Activated CD8-positive, alpha-beta memory T cell treated with anti-CD3 and anti-CD28 coated beads for 36 hours (primary cell): ENCODE results near the gene COMTD1. TPM values are rescaled to one million over a fixed set of nuclear protein-coding genes. Genes with fewer than 3 reads are reported as not detected.

Experiments
- CTCF ChIA-PET: fragments of 350-600 bp; sonication (Branson Sonifier 250); formaldehyde crosslinking; loops from one replicate; lab custom pipeline; 2021; ENCODE audit warnings: antibody characterized with exemption; lab: Charles Lee
- POLR2A ChIA-PET: fragments of 350-600 bp; sonication (Branson Sonifier 250); formaldehyde crosslinking; loops from one replicate; lab custom pipeline; 2021; ENCODE audit warnings: antibody characterized with exemption; lab: Charles Lee
- total RNA-seq, 2 experiments: library from RNA; stranded (reverse); gene quantifications; one replicate each; pipeline ENCODE4 v1.2.3, GENCODE V29; 2021

The COMTD1 gene
- total RNA-seq, 2 experiments from 2014 or later: 46.4 to 52.6 TPM

DNA sequence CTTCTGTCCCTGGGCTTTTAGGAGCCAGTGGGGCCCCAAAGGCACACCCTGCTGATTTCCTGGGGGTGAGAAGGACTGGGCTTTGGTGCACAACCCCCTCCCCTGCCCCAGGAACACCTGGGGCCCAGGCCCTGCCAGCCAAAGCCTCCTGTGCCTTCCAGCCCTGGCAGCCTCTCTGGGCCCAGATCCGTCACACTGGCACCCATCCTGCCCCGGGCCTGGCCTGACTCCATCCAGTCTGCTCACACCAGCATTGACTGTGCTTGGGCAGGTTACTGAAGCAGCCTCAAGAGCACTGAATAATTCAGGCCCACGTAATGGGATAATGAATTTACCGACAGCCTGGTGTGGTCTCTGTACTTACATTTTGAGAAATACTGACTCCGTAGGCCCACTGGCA is 12.0 kb upstream of the COMTD1 start:
- POLR2A ChIA-PET: no interaction called here
- CTCF ChIA-PET: interaction anchor here (1.0 kb wide), 1 partner anchor 12 kb away, joined by 3 read pairs; the partner anchor contains the start of gene COMTD1

DNA sequence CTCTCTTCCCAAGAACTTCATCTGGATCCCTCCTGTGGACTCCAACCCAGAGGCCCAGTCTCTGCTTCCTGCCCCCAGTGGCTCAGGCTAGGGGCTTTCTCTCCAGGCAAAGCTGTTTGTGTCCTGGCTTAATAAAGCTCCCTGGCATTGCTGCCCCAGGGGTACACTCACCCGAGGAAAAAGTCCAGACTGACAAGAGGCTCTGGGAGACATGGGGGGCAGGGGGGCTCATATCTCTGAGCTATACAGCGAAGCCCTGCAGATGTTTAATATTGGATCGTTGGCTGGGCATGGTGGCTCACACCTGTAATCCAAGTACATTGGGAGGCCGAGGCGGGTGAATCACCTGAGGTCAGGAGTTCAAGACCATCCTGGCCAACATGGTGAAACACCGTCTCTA is 10.7 kb upstream of the COMTD1 start:
- POLR2A ChIA-PET: no interaction called here
- CTCF ChIA-PET: interaction anchor here (0.7 kb wide), 1 partner anchor 9 kb away, joined by 3 read pairs; no protein-coding TSS in a partner anchor

DNA sequence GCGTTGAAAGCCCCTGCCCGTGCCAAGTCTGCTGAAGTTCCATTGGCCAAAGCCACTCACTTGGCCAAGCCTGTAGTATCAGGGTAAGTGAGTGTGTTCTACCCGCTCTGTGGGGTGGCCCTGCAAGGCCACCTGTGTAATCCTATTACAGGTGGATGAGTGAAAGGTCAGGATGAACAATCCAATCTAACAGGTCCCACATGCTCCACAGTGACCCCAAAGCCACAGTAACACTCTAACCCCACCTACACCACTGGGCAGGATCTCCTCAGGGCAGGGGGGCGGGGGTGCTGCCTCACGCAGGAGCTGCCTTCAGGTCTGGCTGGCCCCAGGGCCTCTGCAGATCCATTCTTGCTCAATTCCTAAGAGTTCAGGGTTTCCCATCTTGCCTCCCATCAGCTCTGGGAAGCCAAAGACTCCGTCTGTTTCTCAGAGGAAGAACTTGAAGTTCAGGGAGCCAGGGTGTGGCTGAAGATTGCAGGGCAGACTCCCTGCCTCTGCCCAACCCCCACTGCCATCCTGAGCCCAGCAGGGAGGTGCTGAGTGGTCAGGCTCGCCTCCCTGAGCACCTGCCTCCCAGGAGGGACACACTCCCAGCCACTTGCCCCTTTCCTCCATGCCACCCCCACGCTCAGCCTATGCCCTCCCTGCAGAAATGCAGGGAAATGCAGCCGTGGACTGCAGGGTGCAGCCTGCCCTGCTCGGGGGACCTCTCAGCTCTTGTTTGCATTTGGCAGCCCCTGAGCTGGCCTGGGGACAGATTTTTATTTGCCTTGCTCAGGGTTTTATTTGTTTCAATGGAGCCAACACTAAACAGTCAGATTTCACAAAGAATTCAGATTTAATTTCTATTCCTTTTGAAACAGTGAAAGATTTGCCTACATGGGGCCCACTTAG is 9.8 kb upstream of the COMTD1 start:
- ChIA-PET CTCF (no interaction called here), POLR2A (no interaction called here)

DNA sequence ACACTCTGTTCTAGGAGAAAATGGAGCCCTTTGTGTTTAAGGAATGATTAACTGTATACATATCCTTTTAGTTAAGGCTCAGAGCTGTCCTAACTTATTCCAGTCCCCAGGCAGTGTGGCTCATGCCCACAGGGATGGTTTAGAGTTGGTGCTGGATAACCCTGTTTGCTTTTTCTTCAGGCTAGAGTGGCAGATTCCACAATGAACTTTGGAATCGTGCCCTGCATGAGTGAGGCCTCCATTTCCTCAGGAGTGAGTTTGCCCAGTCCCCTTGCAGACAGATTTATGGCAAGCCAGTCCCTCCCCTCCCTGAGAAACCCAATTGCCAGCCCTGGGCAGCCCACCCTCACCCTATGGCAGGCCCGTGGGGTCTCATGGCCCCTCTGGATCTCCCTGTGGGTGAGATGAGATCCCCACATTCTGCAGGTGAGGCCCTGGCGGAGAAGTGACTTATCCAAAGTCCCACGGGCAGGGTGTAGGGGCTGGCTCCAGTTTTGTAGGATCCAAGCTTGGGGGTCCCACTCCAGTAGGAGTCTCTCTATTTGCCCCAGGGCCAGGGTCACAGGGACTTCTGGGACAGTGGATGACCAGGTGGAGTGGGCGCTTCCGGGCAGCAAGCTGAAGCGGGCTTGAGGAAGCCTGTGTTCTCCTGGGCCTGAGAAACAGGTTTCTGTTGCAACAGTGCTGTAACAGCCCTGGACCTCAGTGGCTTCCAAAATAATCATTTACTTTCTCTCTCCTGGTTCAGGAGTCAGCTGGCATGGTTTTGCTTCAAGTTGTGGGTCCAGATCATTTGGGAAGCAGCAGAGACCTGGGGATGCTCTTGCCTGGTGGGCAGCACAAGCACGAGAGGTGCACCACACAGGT is 9.0 kb upstream of the COMTD1 start:
- ChIA-PET POLR2A (no interaction called here), CTCF (no interaction called here)

DNA sequence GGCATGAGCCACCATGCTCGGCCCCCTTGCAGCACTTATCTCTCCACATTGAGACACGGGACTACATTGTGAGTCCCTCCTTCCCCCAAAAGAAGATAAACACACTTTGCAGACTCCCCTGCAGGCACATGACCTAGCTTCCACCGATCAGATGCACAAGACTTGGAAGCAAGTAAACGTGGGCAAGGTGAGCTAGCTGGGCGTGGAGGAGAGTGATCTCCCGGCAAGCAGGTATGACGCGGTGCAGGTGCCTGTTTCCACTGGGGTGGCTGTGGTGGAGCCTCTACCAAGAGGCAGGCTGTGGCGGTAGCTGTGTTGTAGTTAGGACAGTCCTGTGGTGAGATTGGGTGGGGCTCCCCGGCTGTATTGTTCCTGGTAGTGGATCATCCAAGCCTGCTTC is 7.7 kb upstream of the COMTD1 start:
- POLR2A ChIA-PET: no interaction called here

DNA sequence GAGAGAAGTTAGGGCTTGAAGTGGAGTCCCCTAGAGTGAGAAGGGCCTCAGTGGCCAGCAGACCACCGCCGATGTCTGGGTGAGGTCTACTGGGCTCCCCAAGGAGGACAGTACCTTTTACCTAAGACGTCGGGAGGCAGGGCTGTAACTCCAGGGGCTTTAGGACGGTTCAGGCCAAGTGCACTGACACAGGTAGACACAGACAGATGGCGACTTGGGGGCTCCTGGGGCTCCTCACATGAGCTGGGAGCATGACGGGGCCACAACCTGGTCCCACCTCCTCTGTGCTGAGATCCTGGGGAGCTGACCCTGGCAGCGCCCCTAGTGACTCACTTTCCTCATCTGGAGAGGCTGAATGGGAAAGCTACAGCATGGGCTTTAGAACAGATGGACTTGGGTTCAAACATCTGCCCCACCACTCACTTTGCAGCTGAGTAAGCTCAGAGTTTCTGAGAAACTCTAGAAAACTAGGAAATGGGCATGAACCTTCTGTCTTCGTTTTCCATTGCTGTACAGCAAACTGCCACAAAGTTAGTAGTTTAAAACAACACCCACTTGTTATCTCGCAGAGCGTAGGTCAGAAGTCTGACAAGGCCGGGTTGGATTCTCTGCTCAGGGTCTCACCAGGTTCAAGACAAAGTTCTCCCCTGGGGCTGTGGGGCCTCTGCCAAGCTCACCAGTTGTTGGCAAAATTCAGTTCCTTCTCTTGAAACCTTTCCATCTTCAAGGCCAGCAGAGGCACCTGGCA is 4.7 kb upstream of the COMTD1 start:
- CTCF ChIA-PET: no interaction called here
- POLR2A ChIA-PET: no interaction called here

More for the DNA sequence above, 7.7 kb upstream of the COMTD1 start:
- CTCF ChIA-PET: interaction anchor here (0.6 kb wide), 1 partner anchor 226 kb away, joined by 5 read pairs; no protein-coding TSS in a partner anchor

DNA sequence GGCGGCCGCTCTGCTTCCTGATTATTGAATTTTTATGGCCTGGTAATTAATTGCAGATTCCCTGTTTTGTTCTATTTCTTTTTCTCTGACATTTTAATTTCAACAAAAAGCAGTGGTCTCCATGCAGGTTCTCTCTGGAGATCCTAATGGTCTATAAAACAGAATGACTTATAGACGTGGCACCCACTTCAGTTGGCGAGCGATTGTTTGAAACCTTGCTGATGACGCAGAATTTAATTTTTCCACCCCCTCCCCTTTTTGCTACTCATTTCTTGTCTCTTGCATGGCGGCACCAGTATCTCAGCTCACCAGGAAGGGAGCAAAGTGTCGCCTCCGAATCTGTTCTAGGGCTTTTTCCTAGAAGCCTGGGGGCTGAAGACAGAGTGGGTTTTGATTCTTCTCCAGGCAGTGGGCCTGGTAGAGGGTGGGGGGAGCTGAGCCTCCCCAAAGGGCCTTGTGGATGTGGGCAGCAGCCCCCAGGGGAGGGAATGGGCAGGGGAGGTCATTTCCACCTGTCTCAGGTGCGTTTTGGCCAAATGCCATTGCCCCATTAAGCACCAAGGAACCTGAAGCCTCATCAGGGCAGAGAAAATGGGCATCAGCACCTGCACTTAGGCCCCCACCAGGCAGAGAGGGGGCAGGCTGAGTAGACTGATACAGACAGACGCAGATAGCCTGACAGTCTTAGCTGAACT is 3.5 kb upstream of the COMTD1 start:
- CTCF ChIA-PET: no interaction called here
- POLR2A ChIA-PET: no interaction called here

DNA sequence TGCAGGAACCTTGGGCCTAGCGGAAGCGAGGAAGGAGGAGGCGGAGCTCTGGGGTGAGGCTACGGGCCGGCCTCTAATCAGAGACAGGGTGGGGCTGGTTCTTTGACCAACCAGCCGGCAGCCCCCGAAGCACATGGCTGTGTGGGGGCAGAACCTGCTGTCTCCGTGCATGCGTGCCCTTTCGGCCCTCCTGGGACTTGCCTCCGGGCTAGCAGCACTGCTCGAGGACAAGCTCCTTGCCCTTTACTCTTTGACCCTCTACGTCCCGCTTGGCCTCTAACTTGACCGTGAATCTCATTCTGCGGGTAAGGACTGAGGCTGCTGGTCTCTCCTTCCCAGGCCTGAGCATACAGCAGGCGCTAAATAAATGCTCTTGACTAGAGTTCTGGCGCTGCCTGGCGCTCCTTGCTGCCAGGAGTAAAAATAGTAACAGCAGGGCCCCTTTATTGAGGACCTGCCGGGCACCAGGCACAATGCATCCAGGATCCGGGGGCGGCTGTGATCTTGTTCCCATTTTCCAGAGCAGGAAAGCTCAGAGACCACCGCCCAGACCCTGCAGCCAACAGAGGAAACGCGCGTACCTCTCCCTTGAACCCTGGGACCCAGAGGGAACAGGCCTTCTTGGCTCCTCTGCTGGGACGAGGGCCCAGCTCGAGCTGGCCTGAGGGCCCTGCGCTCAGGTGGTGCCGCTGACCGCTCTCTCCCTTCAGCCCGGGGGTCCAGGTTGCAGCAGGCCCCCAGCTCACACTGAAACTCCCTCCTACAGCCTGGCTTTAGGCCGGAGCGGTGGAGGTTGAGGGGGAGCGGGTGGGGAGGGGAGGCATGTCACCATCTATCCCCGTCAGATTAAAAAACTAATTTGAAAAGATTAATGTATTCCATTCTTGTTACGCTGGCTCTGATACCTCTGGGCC is 2.7 kb upstream of the COMTD1 start:
- ChIA-PET CTCF (interaction anchor here (0.6 to 1.0 kb wide), 2 partner anchors 50 to 121 kb away, joined by 3 to 4 read pairs; no protein-coding TSS in a partner anchor), POLR2A (no interaction called here)

DNA sequence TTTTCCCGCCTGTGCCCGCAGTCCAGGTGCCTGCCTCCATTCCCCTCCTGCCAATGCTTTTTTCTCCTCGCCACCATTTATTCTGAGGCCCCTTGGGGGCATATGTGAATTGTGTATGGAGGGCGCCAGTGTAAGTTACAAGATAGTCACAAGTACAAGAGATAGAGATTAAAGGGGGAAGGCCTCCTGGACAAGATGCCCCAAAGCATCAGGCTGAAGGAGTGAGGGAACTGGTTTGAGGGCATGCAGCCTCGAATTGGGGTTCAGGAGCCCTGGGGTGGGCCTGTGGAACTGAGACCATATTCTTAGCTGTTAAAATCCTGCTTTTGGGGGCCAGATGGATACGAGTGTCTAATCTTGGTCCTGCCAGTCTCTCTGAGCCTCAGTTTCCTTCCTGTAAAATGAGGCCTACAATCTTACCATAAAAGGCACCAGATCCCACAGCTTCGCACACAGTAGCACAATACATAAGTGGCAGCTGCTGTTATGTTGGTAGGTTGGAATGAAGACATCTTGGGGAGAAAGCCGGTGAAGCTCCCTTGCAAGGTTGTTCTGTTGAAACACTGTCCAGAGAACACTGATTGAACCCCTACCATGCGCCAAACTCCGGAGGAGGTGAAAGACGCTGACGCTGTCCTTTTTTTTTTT is 545 bp upstream of the COMTD1 start:
- ChIA-PET CTCF (interaction anchor here (0.7 to 6.2 kb wide), 14 partner anchors 11 to 1038 kb away, joined by 3 to 35 read pairs (median 4); partner anchors contain the start of genes SAMD8 and VDAC2), POLR2A (interaction anchor here (1.0 to 4.5 kb wide), 2 partner anchors 26 to 49 kb away, joined by 17 to 39 read pairs; partner anchors contain the start of gene VDAC2)

DNA sequence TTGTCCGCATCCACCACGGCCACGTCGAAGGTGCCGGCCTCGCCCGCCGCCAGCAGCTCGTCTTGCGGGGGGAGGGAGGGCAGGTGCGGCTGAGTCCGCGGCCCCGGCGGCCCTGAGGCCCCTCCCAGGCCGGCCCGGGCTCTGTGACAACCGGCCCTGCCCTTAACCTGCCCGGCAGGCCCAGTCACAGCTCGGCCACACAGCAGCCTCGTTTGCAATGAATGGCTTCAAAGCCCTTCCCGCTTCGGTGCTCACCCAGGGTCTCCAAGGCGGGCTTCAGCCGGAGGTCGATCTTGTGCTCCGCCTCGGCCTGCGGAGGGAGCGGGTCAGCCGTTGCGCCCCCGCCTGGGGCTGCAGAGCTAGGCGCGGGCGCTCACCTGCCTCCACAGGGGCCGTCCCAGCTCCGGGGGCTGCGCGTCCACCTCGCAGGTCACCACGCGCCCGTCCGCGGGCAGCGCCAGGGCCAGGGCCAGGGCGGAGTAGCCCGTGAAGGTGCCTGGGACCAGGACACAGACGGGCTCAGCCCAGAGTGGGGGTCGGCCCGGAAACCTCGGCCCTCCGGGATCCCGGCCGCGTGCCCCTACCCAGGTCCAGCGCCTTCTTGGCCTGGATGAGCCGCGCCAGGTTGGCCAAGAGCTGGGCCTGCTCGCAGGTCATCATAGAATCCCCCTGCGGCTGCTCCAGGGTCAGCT is 928 bp downstream of the COMTD1 start:
- CTCF ChIA-PET: interaction anchor here (0.8 to 6.2 kb wide), 7 partner anchors 18 to 314 kb away, joined by 3 to 35 read pairs (median 4); partner anchors contain the start of genes SAMD8 and VDAC2
- POLR2A ChIA-PET: interaction anchor here (0.5 to 4.5 kb wide), 4 partner anchors 12 to 123 kb away, joined by 3 to 39 read pairs (median 6); partner anchors contain the start of genes SAMD8 and VDAC2

DNA sequence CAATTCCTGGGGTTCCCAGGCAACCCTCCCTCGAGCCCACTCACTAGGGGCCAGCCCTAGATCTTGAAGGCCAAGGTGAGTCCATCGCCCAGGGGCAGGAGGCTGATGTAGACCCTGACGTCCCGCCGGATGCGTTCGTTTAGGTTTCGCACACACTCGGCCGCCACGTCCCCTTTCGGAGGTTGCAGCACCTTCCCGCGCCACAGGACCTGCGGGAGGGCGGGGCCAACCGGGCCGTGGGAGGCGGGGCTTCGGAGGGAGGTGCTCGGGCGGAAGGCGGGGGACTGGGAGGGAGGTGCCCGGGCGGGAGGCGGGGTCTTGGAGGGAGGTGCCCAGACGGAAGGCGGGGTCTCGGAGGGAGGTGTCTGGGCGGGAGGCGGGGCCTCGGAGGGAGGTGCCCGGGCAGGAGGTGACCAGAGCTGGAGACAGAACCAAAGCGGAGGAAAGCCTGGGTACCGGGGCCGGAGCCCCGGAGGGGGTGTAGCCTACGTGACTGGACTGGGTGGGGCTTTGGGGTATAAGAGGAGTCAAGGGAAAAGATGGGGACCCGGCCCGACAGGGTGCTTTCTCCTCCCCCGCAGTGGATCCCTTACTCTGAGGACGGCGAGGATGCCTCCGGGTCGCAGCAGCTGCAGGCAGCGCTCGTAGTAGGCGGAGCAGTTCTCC is 1.6 kb downstream of the COMTD1 start:
- ChIA-PET CTCF (interaction anchor here (0.8 to 6.2 kb wide), 6 partner anchors 23 to 313 kb away, joined by 3 to 35 read pairs (median 7); partner anchors contain the start of genes SAMD8 and VDAC2), POLR2A (interaction anchor here (0.5 to 4.5 kb wide), 4 partner anchors 12 to 123 kb away, joined by 3 to 39 read pairs (median 6); partner anchors contain the start of genes SAMD8 and VDAC2)

DNA sequence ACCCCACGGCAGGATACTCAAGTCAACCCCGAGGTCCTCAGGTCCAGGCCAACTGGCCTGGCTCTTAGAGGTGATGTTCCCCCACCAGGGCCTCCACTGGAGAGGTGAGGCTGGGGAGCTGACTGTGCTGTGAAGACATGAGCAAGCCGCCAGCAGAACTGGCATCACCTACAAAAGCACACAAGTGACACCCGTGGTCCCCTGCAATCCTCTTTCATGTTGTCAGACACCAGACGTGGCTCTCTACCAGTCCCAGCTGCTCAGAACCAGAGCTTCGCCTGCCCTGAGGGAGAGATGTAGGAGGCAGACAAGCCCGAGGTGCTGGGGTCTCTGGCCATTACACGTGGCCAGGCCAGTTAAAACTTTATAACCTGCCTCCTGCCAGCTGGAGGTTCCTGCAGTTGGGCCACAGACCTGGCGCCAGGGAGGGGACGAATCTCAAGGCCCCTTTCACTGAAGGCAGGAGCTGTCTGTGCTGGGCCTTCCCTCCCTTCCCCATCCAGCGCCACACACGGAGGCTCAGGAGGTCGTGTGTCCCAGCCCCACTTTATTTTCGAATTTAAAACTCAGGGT is 2.2 kb downstream of the COMTD1 start:
- POLR2A ChIA-PET: interaction anchor here (0.6 to 4.5 kb wide), 2 partner anchors 23 to 1095 kb away, joined by 5 to 39 read pairs; partner anchors contain the start of gene VDAC2
- CTCF ChIA-PET: interaction anchor here (1.1 to 6.2 kb wide), 4 partner anchors 22 to 122 kb away, joined by 3 to 35 read pairs (median 7); partner anchors contain the start of genes SAMD8 and VDAC2

DNA sequence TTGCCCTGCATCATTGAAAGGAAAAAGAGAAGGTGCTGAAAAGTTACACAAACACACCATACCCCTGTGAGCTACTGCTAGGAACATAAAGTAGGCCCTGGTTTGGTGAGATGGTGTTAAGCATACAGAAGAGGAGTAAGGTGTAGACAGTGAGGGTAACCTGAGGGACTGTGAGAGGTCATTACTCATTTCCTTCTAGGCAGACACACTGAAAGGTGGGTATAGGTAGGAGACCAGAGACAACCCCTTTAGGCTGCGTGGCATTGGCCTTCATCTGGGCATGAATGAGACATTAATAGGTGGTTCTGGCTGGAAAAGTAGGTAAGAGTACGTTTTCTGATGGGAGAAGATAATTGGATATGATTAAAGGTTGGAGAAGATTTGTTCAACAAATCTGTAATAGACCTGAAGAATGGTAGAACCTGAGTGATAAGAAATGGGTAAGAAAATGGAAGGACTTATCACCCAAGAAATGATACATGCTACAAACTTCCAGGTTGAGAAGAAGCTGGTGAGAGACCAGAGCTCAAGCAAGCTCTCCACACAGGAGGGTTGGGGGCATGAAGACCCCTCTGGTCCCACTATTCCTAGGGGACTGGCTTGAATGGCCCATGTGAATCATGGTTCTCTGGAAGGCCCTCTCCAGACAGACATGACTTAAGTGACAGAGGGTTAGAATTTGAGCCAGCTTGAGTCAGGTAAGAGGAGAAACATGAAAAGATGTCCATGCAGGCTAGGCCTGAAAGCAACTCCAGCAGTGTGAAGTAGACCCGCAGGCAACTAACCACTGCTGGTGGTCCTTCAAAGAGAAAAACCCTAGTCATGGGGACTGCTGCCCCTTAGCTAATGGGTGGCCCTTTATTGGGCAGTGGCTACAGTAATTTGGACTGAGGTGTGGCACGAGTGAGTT is 3.8 kb downstream of the COMTD1 start:
- POLR2A ChIA-PET: interaction anchor here (0.6 to 4.5 kb wide), 3 partner anchors 21 to 1081 kb away, joined by 3 to 39 read pairs (median 3); partner anchors contain the start of genes ADK, AP3M1, SAMD8 and VDAC2
- CTCF ChIA-PET: interaction anchor here (1.7 to 6.2 kb wide), 3 partner anchors 20 to 44 kb away, joined by 5 to 35 read pairs (median 11); partner anchors contain the start of gene VDAC2
